AG09309 (cell line): ENCODE data around the gene GLIS1.
"Not testable (repeated sequence)": the region's sequence is repeated elsewhere in the genome, so short reads cannot be mapped to it uniquely, and the experiment has no call there.

Experiments
- DNase-seq: peaks from one replicate; pipeline ENCODE4 v3.0.0-alpha.2; 2010; ENCODE audit warnings: low read depth
- H3K4me3 ChIP-seq: 2 replicates; pipeline ENCODE4 v1.5.1; 2011; ENCODE audit warnings: mild to moderate bottlenecking, low read depth, low read length, moderate library complexity; ENCODE audit not compliant: control insufficient read depth
- CTCF ChIP-seq: IDR thresholded peaks from 2 replicates; pipeline ENCODE4 v1.5.1; 2011; ENCODE audit warnings: mild to moderate bottlenecking, low read depth, low read length, inconsistent platforms; ENCODE audit not compliant: insufficient read depth, control insufficient read depth; ENCODE audit errors: missing control alignments

The GLIS1 gene

GRCh38 chr1:53558739-53559315, 180.1 kb downstream of the GLIS1 start:
- TF ChIP-seq CTCF: no peak
- DNase-seq: no peak
- no peak overlapping the region for H3K4me3 ChIP-seq

GRCh38 chr1:53557830-53558738, 180.9 kb downstream of the GLIS1 start:
- no peak for DNase-seq
- no peak for TF ChIP-seq CTCF

GRCh38 chr1:53557369-53557768, 181.6 kb downstream of the GLIS1 start:
- no peak for TF ChIP-seq CTCF
- H3K4me3 ChIP-seq: no peak overlapping the region
- DNase-seq: no peak

More at GRCh38 chr1:53557830-53558738, 180.9 kb downstream of the GLIS1 start:
- no peak overlapping the region for H3K4me3 ChIP-seq

GRCh38 chr1:53556657-53557227, 182.2 kb downstream of the GLIS1 start:
- no peak overlapping the region for H3K4me3 ChIP-seq
- TF ChIP-seq CTCF: no peak
- DNase-seq: no peak

- DNase-seq, H3K4me3 ChIP-seq: not testable (repeated sequence)
These were observed 183.2 kb downstream of the GLIS1 start for GRCh38 chr1:53555620-53556326.

GRCh38 chr1:53554592-53555305, 184.2 kb downstream of the GLIS1 start:
- DNase-seq: no peak
- no peak overlapping the region for H3K4me3 ChIP-seq
- no peak for TF ChIP-seq CTCF
